Smooth muscle cell (in vitro differentiated cells): ENCODE results near the gene SLC17A9. TPM values are rescaled to one million over a fixed set of nuclear protein-coding genes. Genes with fewer than 3 reads are reported as not detected.

Experiments
- DNase-seq: peaks from one replicate; lab custom pipeline; 2025; ENCODE audit not compliant: unreplicated experiment; lab: John Stamatoyannopoulos, UW
- H2AFZ ChIP-seq: fragments of 200-600 bp; sonication (generic); 2 replicates; pipeline ENCODE4 v1.6.0; 2016; ENCODE audit warnings: antibody characterized with exemption, low read depth, mild to moderate bottlenecking
- H3F3A ChIP-seq: fragments of 200-600 bp; sonication (generic); 2 replicates; pipeline ENCODE4 v1.6.0; 2017; ENCODE audit warnings: antibody characterized with exemption, low read depth
- H3K27ac ChIP-seq: fragments of 200-600 bp; sonication (generic); 2 replicates; pipeline ENCODE4 v1.5.1; 2016; ENCODE audit warnings: low read depth, mild to moderate bottlenecking
- H3K27me3 ChIP-seq: fragments of 200-600 bp; sonication (generic); 2 replicates; pipeline ENCODE4 v1.6.1; 2016; ENCODE audit warnings: low read depth, mild to moderate bottlenecking
- H3K36me3 ChIP-seq: fragments of 200-600 bp; sonication (generic); 2 replicates; pipeline ENCODE4 v1.5.1; 2016; ENCODE audit warnings: low read depth
- H3K4me1 ChIP-seq: fragments of 200-600 bp; sonication (generic); 2 replicates; pipeline ENCODE4 v1.5.1; 2016; ENCODE audit warnings: low read depth
- H3K4me2 ChIP-seq: fragments of 200-600 bp; sonication (generic); 2 replicates; pipeline ENCODE4 v1.6.0; 2016; ENCODE audit warnings: mild to moderate bottlenecking
- H3K4me3 ChIP-seq: fragments of 200-600 bp; sonication (generic); 2 replicates; pipeline ENCODE4 v1.5.1; 2016; ENCODE audit warnings: mild to moderate bottlenecking
- H3K79me2 ChIP-seq: fragments of 200-600 bp; sonication (generic); 2 replicates; pipeline ENCODE4 v1.6.0; 2016; ENCODE audit warnings: low read depth, mild to moderate bottlenecking
- H3K9ac ChIP-seq: fragments of 200-600 bp; sonication (generic); 2 replicates; pipeline ENCODE4 v1.6.0; 2016; ENCODE audit warnings: low read depth
- H3K9me3 ChIP-seq: fragments of 200-600 bp; sonication (generic); replicated peaks from 2 replicates; pipeline ENCODE4 v1.5.1; 2016; ENCODE audit warnings: low read depth
- H4K20me1 ChIP-seq: fragments of 200-600 bp; sonication (generic); 2 replicates; pipeline ENCODE4 v1.6.0; 2016; ENCODE audit warnings: low read depth
- WGBS: methylation state at CpG from one replicate; pipeline ENCODE4 v1.1.7; 2016; ENCODE audit warnings: low lambda C conversion rate; 5-methylcytosine and 5-hydroxymethylcytosine counted together
- polyA plus RNA-seq: library from polyadenylated mRNA; unstranded; fragments of >200 nt; fragmentation: Nextera tagmentation; extraction: Ambion mirVana; gene quantifications from 2 replicates; pipeline ENCODE4 v1.2.1, GENCODE V29; 2016
- total RNA-seq: library from RNA; depleted of rRNA; stranded (reverse); fragments of >200 nt; gene quantifications from 2 replicates; pipeline ENCODE4 v1.2.3, GENCODE V29; 2014
- TF ChIP-seq, protein P1 (sequence below): fragments of 200-600 bp; sonication (generic); IDR thresholded peaks from 2 replicates; pipeline ENCODE4 v1.5.1; 2017; ENCODE audit warnings: borderline replicate concordance, mild to moderate bottlenecking, antibody characterized with exemption; ENCODE audit not compliant: insufficient read depth, poor library complexity, severe bottlenecking

The SLC17A9 gene
- total and polyA plus RNA-seq, 2 experiments from 2014 or later, result 32.5 to 96.7 TPM

DNA sequence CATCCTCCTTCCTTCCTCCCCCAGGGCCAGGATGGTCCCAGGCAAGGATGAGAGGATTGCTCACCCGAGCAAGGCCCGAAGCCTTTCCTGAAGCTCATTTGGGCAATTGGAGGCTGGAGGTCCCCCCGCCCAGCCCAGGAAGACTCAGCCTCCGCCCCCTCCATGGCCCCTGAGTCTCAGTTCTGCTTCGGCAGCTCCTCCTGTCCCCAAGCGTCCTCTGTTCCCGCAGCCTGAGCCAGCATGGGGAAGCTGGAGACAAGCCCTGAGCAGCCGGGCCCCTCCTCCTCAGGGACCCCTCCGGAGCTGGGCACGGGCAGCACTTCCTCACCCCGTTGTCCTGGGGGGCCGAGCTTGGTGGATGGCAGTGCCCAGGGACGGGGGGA lies 26.0 kb downstream of the SLC17A9 start:
- H3K4me1 ChIP-seq, result no peaks in the 10 kb centered on the region
- no peaks in the 10 kb centered on the region for H3K9me3 ChIP-seq
- no peaks in the 10 kb centered on the region for H4K20me1 ChIP-seq
- no peak overlapping the region for H3K4me3 ChIP-seq
- no peak overlapping the region for H3K9ac ChIP-seq
- H3K36me3 ChIP-seq, result no peaks in the 10 kb centered on the region
- no peak overlapping the region for H3K27ac ChIP-seq
- 85% methylated on average over 9 of the region's 13 CpGs for WGBS
- DNase-seq, result no peak
- H3F3A ChIP-seq, result no peaks in the 10 kb centered on the region
- TF ChIP-seq, protein P1, sequence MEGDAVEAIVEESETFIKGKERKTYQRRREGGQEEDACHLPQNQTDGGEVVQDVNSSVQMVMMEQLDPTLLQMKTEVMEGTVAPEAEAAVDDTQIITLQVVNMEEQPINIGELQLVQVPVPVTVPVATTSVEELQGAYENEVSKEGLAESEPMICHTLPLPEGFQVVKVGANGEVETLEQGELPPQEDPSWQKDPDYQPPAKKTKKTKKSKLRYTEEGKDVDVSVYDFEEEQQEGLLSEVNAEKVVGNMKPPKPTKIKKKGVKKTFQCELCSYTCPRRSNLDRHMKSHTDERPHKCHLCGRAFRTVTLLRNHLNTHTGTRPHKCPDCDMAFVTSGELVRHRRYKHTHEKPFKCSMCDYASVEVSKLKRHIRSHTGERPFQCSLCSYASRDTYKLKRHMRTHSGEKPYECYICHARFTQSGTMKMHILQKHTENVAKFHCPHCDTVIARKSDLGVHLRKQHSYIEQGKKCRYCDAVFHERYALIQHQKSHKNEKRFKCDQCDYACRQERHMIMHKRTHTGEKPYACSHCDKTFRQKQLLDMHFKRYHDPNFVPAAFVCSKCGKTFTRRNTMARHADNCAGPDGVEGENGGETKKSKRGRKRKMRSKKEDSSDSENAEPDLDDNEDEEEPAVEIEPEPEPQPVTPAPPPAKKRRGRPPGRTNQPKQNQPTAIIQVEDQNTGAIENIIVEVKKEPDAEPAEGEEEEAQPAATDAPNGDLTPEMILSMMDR, result no peak
- H3K27me3 ChIP-seq, result peaks cover 45% of the 10 kb centered on the region
- no peaks in the 10 kb centered on the region for H3K79me2 ChIP-seq
- no peak overlapping the region for H3K4me2 ChIP-seq
- no peak overlapping the region for H2AFZ ChIP-seq

GRCh38 chr20:62979310-62979709 lies 26.8 kb downstream of the SLC17A9 start:
- WGBS, result 81% methylated on average over 14 of the region's 14 CpGs
- H2AFZ ChIP-seq, result no peak overlapping the region
- no peaks in the 10 kb centered on the region for H3K79me2 ChIP-seq
- no peaks in the 10 kb centered on the region for H3F3A ChIP-seq
- H3K27ac ChIP-seq, result no peak overlapping the region
- no peak overlapping the region for H3K9ac ChIP-seq
- no peaks in the 10 kb centered on the region for H4K20me1 ChIP-seq
- no peak for DNase-seq
- TF ChIP-seq, protein P1, result no peak
- H3K4me3 ChIP-seq, result no peak overlapping the region
- H3K4me2 ChIP-seq, result no peak overlapping the region
- H3K36me3 ChIP-seq, result no peaks in the 10 kb centered on the region
- no peaks in the 10 kb centered on the region for H3K9me3 ChIP-seq
- H3K4me1 ChIP-seq, result no peaks in the 10 kb centered on the region
- peaks cover 37% of the 10 kb centered on the region for H3K27me3 ChIP-seq

GRCh38 chr20:62979876-62980373 lies 27.4 kb downstream of the SLC17A9 start:
- Histone ChIP-seq H3F3A (no peaks in the 10 kb centered on the region), H3K4me2 (no peak overlapping the region), H3K9me3 (no peaks in the 10 kb centered on the region), H3K4me1 (no peaks in the 10 kb centered on the region), H3K27ac (no peak overlapping the region), H3K79me2 (no peaks in the 10 kb centered on the region), H2AFZ (no peak overlapping the region), H3K4me3 (no peak overlapping the region), H4K20me1 (no peaks in the 10 kb centered on the region), H3K9ac (no peak overlapping the region), H3K36me3 (no peaks in the 10 kb centered on the region), H3K27me3 (peaks cover 31% of the 10 kb centered on the region)
- TF ChIP-seq, protein P1, result no peak
- DNase-seq, result no peak
- 65% methylated on average over 19 of the region's 19 CpGs for WGBS

GRCh38 chr20:62980380-62980960 lies 28.0 kb downstream of the SLC17A9 start:
- Histone ChIP-seq H3K79me2 (no peaks in the 10 kb centered on the region), H2AFZ (no peak overlapping the region), H3K4me1 (no peaks in the 10 kb centered on the region), H3K4me2 (no peak overlapping the region), H3K4me3 (no peak overlapping the region), H4K20me1 (no peaks in the 10 kb centered on the region), H3F3A (no peaks in the 10 kb centered on the region), H3K9me3 (no peaks in the 10 kb centered on the region), H3K27me3 (peaks cover 26% of the 10 kb centered on the region), H3K9ac (no peak overlapping the region), H3K36me3 (no peaks in the 10 kb centered on the region), H3K27ac (no peak overlapping the region)
- WGBS, result 87% methylated on average over 19 of the region's 19 CpGs
- TF ChIP-seq, protein P1, result no peak
- DNase-seq, result no peak
